ENCODE results near the gene SEMA5B. TPM values are rescaled to one million over a fixed set of nuclear protein-coding genes. Genes with fewer than 3 reads are reported as not detected.

Gene SEMA5B
- total and polyA plus RNA-seq, 2 experiments from 2014 or later, result 8.0 to 26.8 TPM

GRCh38 chr3:123076112-123076495 lies 48.5 kb upstream of the SEMA5B start:
- peaks cover 3% of the 10 kb centered on the region for H3K27me3 Mint-ChIP-seq (ENCODE audit: insufficient read depth, low read depth, poor library complexity)
- no peaks in the 10 kb centered on the region for H3K36me3 Mint-ChIP-seq (ENCODE audit: low read depth)
- TF ChIP-seq ETS1 (IDR thresholded peaks at IDR 0.05) (no peak), EZH2 (IDR thresholded peaks at IDR 0.05; ENCODE audit: low read depth, unreplicated experiment) (no peak)
- no peak overlapping the region for H3K4me2 ChIP-seq
- no peaks in the 10 kb centered on the region for H3K9me3 Mint-ChIP-seq
- no peak overlapping the region for H3K4me3 Mint-ChIP-seq
- DNase-seq (ENCODE audit: low spot score) (no peak), ATAC-seq (no peak)
- no peak overlapping the region for H3K27ac Mint-ChIP-seq
- no peaks in the 10 kb centered on the region for H3K27me3 ChIP-seq (ENCODE audit: insufficient read depth)
- H4K20me1 ChIP-seq (replicated peaks; ENCODE audit: insufficient read depth), result peaks cover 75% of the 10 kb centered on the region
- H3K4me3 ChIP-seq, result no peak overlapping the region
- H3K4me1 ChIP-seq (ENCODE audit: insufficient read depth), result peaks cover 8% of the 10 kb centered on the region
- no peak overlapping the region for H3K27ac ChIP-seq (ENCODE audit: low read depth)
- peaks cover 100% of the 10 kb centered on the region for H3K79me2 ChIP-seq (replicated peaks; ENCODE audit: insufficient read depth)
- H3F3A ChIP-seq (replicated peaks; ENCODE audit: low read depth), result no peaks in the 10 kb centered on the region
- H3K36me3 ChIP-seq (ENCODE audit: insufficient read depth), result no peaks in the 10 kb centered on the region
- H2AFZ ChIP-seq, result no peak overlapping the region
- H3K9me2 ChIP-seq (ENCODE audit: insufficient read depth), result no peaks in the 10 kb centered on the region
- peaks cover 27% of the 10 kb centered on the region for H3K4me1 Mint-ChIP-seq

- no peak overlapping the region for H3K4me3 Mint-ChIP-seq
- peaks cover 3% of the 10 kb centered on the region for H3K27me3 Mint-ChIP-seq (ENCODE audit: insufficient read depth, low read depth, poor library complexity)
- no peaks in the 10 kb centered on the region for H3K36me3 Mint-ChIP-seq (ENCODE audit: low read depth)
- Histone ChIP-seq H3K4me1 (ENCODE audit: insufficient read depth) (peaks cover 12% of the 10 kb centered on the region), H3K9me2 (ENCODE audit: insufficient read depth) (no peaks in the 10 kb centered on the region), H3K4me2 (peak overlapping the region; percentile 39; the same call in 1 of the 2 replicates), H4K20me1 (replicated peaks; ENCODE audit: insufficient read depth) (peaks cover 70% of the 10 kb centered on the region), H3F3A (replicated peaks; ENCODE audit: low read depth) (no peaks in the 10 kb centered on the region), H2AFZ (no peak overlapping the region), H3K4me3 (no peak overlapping the region), H3K27me3 (ENCODE audit: insufficient read depth) (no peaks in the 10 kb centered on the region), H3K36me3 (ENCODE audit: insufficient read depth) (no peaks in the 10 kb centered on the region), H3K27ac (ENCODE audit: low read depth) (no peak overlapping the region), H3K79me2 (replicated peaks; ENCODE audit: insufficient read depth) (peaks cover 100% of the 10 kb centered on the region)
- no peaks in the 10 kb centered on the region for H3K9me3 Mint-ChIP-seq
- no peak for TF ChIP-seq ZNF462 (CRISPR knock-in tag; IDR thresholded peaks at IDR 0.05)
- TF ChIP-seq EZH2phosphoT487 (IDR thresholded peaks at IDR 0.05; ENCODE audit: unreplicated experiment), result no peak
- no peak for TF ChIP-seq NANOG (IDR thresholded peaks at IDR 0.05; ENCODE audit: borderline replicate concordance)
- TF ChIP-seq REST (IDR thresholded peaks at IDR 0.05; ENCODE audit: unreplicated experiment), result no peak
- TF ChIP-seq EZH2 (IDR thresholded peaks at IDR 0.05; ENCODE audit: low read depth, unreplicated experiment), result no peak
- TF ChIP-seq ETS1 (IDR thresholded peaks at IDR 0.05), result no peak
- peaks cover 30% of the 10 kb centered on the region for H3K4me1 Mint-ChIP-seq
- H3K27ac Mint-ChIP-seq, result no peak overlapping the region
- no peak for DNase-seq (ENCODE audit: low spot score)
- no peak for ATAC-seq
Observed at GRCh38 chr3:123075359-123075758, 47.8 kb upstream of the SEMA5B start.
